GM23248 (cell line): ENCODE measurements around the gene NPC1L1.

Experiments
- EZH2 ChIP-seq: fragments of 200-600 bp; sonication (generic); IDR thresholded peaks from 2 replicates; pipeline ENCODE4 v1.6.1; 2018; ENCODE audit warnings: antibody characterized with exemption, mild to moderate bottlenecking; ENCODE audit not compliant: insufficient read depth, poor library complexity, severe bottlenecking
- EZH2phosphoT487 ChIP-seq: fragments of 200-600 bp; sonication (generic); IDR thresholded peaks from 2 replicates; pipeline ENCODE4 v1.6.1; 2018; ENCODE audit warnings: antibody characterized with exemption, moderate library complexity, mild to moderate bottlenecking, low read depth; ENCODE audit not compliant: insufficient read depth

- TF ChIP-seq EZH2 (no peak), EZH2phosphoT487 (no peak)
These were observed 35.1 kb upstream of the NPC1L1 start for GRCh38 chr7:44576228-44576627.
